Measurements from ENCODE around the gene MYCN.
"Not testable (repeated sequence)": the region's sequence is repeated elsewhere in the genome, so short reads cannot be mapped to it uniquely, and the experiment has no call there.

Gene MYCN

DNA sequence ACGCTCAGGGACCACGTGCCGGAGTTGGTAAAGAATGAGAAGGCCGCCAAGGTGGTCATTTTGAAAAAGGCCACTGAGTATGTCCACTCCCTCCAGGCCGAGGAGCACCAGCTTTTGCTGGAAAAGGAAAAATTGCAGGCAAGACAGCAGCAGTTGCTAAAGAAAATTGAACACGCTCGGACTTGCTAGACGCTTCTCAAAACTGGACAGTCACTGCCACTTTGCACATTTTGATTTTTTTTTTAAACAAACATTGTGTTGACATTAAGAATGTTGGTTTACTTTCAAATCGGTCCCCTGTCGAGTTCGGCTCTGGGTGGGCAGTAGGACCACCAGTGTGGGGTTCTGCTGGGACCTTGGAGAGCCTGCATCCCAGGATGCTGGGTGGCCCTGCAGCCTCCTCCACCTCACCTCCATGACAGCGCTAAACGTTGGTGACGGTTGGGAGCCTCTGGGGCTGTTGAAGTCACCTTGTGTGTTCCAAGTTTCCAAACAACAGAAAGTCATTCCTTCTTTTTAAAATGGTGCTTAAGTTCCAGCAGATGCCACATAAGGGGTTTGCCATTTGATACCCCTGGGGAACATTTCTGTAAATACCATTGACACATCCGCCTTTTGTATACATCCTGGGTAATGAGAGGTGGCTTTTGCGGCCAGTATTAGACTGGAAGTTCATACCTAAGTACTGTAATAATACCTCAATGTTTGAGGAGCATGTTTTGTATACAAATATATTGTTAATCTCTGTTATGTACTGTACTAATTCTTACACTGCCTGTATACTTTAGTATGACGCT lies 5.8 kb downstream of the MYCN start:
- DNase-seq: no peak

DNA sequence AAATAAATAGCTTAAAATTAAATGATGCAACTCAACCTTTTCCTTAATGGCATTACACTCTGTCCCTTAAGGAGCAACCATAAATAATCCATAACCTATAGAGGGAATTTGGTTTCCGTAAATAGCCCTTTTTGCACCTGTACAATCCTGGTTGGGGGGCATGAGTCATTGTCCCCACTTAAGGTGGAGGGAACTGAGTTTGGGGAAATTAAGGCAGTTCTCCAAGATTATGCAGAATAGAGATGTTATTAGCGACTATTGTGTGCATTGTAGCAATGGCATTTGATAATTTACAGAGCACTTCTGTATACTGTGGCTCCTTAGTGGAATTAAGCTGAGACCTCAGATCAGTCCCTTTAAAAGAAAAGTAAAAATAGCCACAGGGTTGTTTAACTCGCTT lies 6.6 kb downstream of the MYCN start:
- DNase-seq: no peak

DNA sequence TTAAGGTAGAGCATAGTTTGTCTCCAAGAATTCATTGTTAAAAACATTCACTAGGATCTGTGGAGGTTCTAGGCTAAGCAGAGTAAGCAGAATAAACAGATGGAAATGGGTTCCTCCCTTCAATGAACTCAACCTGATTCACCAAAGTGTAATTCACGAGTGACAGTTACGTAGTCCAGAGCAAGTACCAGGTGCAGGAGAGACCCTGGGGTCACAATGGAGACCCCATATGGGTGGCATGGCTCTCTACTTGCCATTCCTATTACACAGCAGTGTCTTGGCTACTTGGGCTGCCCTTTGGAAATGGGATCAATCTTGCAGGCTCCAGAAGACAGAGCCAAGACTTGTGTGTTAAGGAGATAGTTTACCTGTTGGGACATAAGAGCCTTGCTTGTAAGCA lies 7.1 kb downstream of the MYCN start:
- DNase-seq: no peak

DNA sequence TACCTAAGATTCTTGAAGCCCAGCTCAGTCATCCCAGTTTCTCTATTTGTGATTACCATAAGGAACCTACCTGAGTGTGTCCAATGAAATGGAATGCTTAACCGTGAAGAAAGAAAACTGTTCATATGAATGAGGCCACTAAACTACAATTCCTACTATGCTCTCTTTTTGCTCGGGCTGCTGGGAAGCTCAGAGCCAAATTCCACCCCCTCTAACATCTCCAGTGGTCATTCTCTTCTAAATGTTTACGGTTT lies 8.3 kb downstream of the MYCN start:
- DNase-seq: no peak

DNA sequence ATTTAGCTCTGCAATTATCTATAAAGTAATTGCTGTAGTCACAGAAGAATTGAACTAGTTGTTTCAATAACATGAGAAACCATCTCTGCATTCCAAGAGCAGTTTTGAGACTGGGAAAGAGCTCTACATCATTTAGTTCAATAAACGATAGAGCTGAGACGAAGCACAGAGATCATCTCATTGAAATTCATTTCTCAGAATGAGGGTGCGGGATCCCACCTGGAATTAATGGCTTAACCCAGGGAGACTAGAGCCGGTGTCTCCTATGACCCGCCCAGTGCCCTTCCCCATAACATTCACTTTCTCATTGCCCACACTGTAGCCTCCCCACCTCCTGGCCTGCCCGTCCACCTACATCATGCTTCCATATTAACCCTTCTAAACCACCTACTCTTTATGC lies 8.8 kb downstream of the MYCN start:
- DNase-seq: no peak

DNA sequence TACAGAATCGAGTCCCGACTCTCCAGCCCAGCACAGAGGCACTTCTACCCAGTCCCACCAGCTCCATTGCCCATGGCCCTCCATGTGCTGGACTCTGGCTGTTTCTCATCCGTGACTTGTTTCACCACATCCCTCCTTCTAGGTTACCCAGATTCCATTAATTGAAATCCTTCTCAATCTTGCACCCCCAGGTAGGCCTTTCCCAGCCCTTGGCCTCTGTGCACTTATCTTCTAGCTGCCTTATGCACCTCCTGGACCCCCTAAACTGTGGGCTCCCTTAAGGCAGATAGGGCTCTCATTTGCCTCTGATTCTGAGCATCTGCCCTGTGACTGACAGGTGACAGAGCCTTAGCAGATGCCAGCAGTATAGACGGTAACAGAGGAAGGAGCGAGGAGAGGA lies 9.2 kb downstream of the MYCN start:
- no peak for DNase-seq

DNA sequence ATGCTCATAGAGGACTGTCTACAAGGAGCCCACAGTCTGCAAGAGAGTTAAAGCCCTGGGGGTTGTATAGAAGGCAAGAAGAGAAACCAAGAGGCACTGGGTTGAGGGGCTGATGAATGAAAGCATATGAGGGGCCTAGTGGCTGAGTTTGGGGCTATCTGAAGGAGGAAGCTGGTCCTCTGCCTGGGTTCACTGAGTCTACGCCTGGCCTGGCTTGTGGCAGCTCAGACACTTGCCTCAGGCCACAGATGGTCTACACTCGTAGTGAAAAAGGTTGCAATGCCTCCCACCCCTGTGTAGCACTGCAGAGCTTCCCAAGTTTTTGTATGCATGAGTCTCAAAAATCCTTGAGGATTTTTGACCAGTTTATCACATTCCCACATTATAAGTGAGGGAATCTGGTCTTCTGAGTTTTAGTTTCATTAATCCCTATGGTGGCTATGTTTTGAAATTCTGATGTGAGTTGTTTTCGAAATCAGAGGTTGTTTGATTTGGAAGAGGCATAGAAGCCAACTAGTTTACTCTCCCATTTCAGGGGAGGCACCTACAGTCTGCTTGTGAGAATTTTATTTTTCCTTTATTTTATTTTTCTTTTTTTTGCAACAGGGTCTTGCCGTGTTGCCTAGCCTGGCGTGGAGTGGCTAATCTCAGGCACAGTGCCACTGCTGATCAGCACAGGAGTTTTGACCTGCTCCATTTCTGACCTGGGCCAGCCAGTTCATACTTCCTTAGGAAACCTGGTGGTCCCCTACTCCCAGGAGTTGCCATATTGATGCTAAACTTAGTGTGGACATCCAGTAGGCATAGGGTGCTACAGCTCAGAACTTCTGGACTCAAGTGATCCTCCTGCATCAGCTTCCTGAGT lies 10.0 kb downstream of the MYCN start:
- DNase-seq: no peak

DNA sequence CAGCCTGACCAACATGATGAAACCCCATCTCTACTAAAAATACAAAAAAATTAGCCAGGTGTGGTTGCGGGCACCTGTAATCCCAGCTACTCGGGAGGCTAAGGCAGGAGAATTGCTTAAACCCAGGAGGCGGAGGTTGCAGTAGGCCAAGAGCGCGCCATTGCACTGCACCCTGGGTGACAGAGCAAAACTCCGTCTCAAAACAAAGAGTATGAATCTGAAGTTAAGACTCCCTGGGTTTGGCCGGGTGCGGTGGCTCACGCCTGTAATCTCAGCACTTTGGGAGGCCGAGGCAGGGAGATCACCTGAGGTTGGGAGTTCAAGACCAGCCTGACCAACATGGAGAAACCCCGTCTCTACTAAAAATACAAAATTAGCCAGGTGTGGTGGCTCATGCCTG lies 11.6 kb downstream of the MYCN start:
- not testable (repeated sequence) for DNase-seq

DNA sequence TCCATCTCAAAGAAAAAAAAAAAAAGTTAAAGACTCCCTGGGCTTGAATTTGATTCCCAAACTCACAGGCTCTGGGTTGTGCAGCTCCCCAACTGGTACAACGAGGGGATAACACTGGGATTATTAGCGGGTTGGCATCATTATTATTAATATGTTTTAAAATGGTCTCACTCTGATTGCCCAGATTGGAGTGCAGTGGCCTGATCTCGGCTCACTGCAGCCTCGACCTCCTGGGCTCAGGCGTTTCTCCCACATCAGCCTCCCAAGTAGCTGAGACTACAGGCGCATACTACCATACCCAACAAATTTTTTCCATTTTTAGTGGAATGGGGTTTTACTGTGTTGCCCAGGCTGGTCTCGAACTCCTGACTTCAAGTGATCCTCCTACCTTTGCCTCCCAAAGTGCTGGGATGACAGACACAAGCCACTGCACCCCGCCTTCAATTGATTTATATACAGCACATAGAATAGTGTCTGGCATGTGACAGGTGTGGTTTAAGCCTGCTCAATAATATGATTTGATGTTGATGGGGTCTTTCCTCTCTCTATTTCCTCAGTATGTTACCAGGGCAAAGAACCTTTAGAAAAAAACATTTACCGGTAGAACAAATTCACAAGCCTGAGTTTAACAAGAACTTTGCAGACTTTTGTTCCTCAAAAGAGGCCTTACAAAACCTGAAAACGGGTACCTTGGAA lies 12.2 kb downstream of the MYCN start:
- no peak for DNase-seq

DNA sequence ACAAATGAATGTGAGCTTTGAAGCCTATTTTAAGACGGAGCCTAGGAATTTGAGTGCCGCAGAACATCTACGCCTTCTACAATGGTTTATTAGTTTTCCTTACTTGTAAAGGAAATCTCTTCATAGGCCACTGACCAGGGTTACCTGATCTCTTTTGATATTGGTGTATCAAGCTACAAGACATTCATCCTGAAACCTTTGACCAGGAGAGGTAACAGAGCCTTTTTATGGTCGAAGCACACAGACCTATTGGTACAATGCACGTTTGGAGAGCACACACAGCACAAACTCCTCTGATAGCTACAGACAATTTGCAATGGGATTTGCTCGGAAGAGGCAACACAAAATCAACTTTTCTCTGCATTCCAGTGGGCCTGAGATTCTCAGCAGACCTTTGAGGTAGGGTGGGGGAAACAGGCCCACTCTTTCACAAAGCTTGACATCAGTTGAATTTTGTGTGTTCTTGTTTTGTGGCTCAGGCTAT lies 12.8 kb downstream of the MYCN start:
- DNase-seq: no peak

DNA sequence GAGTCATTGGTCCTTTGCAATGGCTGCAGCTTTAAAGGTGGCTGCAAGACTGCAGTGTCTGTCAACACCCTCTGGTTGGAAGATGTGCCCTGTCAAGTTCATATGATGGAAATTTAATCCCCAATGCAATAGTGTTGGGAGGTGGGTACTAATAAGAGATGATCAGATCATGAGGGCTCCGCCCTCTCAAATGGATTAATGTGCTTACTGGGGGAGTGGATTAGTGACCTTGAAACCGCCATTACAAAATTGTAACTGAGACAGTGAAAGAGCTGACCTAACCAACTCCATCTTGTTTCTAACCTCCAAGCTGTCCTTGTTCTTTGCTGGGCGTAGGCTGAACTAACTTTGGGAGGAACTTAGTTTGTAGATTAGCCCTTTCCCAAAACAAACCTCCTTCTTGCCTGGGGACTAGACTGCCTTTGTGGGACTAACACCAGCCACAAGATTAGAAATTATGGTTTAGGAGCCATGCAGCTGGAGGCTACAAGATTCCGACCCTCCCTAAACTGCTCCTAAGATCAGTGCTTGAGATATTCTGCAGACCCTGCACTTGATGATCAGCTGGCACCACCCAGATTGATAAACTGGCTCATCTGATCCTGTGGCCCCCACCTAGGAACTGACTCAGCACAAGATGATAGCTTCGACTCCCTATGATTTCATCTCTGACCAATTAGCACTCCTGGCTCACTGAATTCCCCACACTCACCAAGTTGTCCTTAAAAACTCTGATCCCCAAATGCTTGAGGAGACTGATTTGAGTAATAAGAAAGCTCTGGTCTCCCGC lies 13.7 kb downstream of the MYCN start:
- DNase-seq: no peak

DNA sequence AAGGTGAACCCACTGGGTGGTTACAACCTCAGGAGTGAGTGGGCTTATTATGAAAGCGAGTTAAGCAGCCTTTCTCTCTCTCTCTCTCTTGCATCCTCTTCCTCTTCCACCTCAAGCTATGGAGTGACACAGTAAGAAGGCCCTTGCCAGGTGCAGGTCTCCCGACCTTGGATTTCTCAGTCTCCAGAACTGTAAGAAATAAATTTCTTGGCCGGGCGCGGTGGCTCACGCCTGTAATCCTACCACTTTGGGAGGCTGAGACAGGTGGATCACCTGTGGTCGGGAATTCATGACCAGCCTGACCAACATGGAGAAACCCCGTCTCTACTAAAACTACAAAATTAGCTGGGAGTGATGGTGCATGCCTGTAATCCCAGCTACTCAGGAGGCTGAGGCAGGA lies 14.4 kb downstream of the MYCN start:
- no peak for DNase-seq

DNA sequence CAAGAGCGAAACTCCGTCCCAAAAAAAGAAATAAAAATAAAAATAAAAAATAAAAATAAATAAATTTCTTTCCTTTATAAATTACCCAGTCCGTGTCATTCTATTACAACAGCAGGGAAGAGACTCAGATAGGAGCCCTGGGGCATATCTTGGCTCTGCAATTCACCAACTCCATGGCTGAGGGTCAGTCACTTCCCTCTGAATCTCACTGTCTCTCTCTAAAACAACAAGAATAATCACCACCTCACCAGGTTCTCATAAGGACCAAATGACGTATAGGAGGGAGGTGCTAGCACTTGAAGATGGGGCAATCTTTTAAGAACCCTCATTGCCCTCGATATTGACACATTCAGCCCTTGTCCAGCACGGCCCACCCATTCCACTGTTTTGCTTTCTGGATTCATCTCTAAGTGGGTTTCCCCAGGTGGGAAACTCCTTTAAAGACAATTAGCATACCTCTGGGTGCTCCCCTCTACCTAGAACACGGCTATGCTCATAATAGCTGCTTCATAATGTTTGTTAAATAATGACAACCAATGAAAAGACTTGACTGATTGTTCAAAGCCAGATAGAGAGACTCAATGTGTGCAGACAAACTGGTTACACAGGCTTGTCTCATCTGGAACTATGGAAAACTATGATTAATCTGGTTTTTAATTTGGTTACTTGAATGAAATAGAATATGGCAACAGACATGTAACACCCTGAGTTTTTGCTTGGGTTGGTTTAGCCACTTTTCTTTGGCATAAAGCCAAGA lies 15.1 kb downstream of the MYCN start:
- no peak for DNase-seq

DNA sequence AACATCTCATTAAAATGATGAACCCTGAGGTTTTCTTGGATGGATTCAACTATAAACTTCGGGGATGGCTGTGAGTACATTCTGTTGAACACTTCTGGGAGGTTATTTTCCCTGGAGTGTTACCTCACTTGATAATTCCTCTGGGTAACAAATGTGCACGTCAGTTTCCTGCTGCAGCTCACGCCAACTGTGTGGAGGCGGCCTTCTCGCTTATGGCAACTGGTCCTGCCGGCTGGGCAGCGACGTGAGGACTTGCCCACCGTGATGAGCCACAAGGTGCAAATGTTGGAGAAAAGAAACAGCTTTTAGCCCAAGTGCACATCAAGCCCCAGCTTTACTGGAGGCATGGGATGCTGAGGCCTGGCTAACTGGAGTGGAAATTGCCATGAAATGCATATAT lies 15.9 kb downstream of the MYCN start:
- no peak for DNase-seq

DNA sequence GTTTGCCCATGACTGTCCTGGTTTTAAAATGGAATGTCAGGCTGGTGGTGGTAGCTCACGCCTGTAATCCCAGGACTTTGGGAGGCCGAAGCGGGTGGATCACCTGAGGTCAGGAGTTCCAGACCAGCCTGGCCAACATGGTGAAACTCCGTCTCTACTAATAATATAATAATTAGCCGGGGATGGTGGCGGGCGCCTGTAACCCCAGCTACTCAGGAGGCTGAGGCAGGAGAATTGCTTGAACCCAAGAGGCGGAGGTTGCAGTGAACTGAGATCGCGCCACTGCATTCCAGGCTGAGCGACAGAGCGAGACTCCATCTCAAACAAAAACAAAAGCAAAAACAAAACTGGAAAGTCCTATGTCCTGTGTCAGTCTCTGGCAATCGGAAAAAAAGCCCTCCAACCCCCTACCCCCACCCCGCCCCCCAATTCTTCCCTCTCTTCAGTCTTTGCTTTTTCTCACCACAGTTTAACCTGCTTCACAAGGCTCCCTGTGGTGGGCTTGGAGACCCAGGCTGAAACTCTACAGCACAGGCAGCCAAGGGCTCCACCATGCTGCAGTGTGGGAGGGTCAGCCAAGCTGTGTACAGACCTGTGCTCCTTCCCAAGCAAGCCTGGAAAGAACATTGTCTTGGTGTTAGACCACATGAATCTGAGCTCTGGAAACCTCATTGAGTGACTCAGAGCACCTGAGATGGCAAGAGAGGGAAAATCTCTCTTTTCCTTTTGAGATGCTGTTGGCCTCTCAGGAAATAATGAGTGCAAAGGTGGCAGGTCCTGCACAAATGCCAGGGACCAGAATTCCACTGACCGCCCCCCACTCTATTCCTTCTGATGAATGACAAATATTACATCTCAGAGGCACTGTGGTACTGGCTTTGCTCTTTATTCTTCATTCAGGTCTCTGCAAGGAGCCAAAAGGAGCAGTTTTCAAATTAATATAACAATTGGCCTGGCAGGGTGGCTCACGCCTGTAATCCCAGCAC lies 16.7 kb downstream of the MYCN start:
- DNase-seq: no peak

DNA sequence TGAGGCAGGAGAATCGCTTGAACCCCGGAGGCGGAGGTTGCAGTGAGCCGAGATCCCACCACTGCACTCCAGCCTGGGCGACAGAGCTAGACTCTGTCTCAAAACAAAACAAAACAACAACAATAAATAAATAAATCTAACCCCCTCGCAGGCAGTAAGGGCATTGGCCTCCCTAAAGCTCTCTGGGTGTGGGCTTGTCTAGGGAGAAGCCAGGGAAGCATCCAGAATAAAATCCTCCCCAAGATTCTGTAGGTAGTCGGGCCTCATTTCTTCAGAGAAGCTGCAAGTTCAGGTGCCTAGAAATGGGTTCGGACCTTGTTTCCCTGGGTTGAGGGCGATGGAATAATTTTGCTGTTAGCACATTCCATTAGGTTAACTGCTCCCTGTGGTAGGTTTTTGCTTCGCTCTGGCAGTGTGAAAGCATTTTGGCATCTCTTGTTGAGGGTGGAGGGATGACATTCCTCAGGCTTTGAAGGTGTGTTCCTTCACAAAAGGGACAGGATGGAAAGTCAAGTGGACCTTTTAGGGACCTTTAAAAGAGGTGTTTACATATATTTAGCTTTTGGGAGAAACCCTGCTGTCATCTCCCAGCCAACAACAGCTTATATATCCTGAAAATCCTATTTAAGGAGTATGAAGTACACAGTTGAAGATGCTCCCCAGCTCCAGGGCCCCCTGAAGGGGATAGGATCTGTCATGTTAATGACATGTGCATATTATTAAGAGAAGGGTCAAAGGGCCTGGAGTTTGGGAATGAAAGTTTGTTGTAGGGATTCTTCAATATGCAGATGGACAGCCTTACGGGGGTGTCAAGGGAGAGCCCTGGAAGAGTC lies 17.7 kb downstream of the MYCN start:
- DNase-seq: no peak

DNA sequence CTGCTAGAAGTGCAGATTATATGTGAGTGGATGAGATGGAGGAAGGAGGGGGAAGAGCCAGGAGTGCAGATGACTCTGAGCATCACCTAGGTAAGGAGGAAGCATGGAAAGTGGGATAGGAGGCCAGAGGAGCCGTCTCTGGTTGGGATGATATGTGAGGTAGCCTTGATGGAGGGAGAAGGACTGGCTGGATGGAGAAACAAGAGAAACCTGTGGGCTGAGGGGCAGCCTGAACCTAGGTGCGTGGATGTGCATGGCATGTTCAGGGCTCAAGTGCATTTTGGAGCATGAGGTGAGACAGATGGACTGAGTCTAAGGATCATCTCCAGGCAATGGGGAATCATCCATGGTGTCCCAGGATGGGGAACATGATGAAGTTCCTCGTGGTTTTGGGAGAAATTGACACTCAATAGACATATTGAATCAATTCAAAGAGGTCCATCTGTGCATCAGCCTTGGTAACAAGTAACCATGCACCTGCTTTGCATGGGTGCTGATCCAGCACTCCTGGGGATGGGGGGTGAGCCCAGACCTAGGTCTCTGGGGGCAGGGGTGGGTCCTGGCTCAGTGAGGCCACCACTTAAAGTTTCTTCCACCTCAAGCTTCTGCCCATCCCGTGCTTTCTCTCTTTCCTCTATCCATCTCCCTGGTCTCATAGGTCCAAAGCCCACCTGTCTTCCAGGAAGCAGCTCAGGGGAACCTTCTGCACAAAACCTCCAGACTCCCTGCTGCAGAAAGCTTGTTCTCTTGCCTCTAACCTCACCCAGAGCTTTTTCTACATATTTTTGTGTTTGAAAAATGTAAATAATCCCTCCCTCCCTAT lies 19.2 kb downstream of the MYCN start:
- no peak for DNase-seq

DNA sequence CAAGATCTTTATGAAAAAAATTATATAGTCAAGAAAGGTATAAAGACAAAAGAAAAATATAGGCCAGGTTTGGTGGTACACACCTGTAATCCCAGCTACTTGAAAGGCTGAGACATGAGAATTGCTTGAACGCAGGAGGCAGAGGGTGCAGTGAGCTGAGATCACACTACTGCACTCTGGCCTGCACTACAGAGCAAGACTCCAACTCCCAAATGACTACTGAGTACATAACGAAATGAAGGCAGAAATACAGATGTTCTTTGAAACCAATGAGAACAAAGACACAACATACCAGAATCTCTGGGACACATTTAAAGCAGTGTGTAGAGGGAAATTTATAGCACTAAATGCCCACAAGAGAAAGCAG lies 19.8 kb downstream of the MYCN start:
- DNase-seq: not testable (repeated sequence)
